Kidney capillary endothelial cell (primary cell): Measurements from ENCODE around the gene TYW1.
"Not testable (repeated sequence)": the region's sequence is repeated elsewhere in the genome, so short reads cannot be mapped to it uniquely, and the experiment has no call there.

Source experiments
- DNase-seq: peaks from one replicate; pipeline ENCODE4 v3.0.0-alpha.2; 2018; ENCODE audit warnings: low spot score

Gene TYW1

DNA sequence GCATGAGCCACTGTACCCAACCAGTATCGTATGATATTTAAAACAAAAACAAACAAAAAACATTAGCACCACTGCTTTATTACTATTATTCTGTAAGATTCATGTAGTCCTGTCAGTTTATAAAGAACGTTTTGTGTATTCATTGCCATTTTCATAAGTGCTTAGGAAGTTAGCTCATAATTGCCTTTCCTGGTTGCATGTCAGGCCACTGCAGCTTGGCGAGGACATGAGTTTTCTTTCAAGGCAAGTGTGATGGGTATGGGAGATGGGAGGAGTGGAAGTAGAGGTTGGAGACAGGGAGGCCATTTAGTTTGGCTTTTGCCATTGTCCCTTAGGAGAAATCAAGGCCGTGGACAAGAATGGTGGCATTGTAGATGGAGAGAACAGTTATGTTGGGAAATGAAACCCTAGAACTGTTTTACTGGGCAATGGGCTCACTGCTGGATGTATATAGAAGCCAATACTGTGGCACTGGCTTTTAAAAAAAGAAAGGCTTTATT is 48.9 kb downstream of the TYW1 start:
- DNase-seq = no peak

DNA sequence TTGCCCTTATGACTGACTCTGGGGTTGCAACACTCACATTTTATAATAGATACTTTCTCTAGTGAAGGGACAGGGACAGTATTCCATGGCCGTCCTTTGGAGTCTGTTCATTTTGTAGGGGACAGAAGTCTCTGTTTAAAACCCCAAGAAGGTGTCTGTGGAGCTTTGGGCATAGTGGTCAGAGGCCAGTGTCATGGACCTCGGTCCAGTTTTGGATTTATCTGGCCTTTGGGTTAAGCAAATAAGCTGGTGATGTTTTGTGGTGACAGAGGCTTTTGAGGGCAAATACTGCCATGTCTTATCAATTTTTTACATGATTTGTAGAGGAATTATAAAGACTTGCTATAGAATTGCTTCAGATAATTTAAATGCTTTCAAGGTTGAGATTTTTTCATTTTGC is 50.2 kb downstream of the TYW1 start:
- not testable (repeated sequence) for DNase-seq

DNA sequence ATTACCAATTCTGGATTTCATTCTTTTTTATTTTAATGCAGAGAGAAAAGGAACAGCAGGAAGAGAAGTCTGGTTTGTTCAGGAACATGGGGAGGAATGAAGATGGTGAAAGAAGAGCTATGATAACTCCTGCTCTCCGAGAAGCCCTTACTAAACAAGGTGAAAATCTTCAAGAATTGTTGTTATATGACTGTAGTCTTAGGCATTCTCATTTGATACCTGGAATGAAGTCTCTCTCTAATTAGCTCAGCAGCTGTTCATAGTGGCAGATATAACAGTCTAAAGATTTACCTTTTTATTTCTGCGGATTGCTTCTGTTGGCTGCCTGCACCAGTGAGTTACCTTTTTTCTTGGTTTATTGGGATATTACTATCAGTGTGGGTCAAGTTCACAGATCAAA is 53.3 kb downstream of the TYW1 start:
- DNase-seq = not testable (repeated sequence)

DNA sequence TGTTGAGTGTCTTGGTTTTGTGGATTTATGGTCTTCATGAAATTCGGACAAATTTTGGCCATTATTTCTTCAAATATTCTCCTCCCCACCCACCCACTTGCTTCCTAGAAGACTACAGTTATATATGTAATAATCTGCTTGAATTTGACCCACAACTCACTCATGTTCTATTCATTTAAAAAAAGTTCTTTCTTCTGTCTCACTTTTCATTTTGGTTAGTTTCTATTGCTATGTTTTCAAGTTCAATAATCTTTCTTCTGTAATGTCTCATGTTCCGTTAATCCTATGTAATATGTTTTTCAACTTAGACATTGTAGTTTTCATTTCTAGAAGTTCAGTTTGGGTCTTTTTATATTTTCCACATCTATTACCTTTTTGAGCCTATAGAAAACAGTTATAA is 55.5 kb downstream of the TYW1 start:
- DNase-seq = not testable (repeated sequence)

GRCh38 chr7:67056683-67057082 is 60.0 kb downstream of the TYW1 start:
- DNase-seq = no peak

DNA sequence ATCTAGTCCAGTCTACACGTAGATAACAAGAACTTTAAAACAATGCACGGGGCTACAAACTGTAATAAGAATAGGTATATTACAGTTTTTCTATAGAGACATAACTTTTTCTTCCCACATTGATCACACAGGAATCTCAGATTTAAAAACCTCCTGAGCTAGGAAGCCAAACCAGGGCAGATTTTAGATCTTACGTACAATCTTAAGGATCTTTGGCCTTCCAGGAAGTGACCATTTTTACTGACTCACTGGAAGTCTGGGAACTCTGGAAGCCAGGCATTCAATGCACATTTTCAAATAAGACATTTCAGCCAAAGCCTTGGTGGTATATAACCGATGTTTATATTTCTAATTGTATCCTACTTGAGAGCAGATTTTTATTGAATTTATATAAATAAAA is 64.7 kb downstream of the TYW1 start:
- DNase-seq = peak; percentile 19

DNA sequence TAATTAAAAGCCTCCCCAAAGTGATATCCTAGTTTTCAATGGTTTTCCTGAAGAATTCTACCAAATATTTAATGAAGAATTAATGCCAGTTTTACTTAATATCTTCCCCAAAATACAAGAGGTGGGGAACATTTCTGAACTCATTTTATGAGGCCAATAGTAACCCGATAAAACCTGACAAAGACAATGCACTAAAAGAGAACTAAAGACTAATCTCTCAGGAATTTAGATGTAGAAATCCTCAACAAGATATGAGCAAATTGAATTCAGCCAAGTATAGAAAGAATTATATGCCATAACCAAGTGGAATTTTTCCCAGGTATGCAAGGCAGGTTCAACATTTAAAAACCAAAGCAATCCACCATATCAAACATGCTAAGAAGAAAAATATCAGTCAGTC is 66.2 kb downstream of the TYW1 start:
- not testable (repeated sequence) for DNase-seq

GRCh38 chr7:67066950-67067622 is 70.5 kb downstream of the TYW1 start:
- DNase-seq = not testable (repeated sequence)

- DNase-seq = not testable (repeated sequence)
These were observed 79.5 kb downstream of the TYW1 start for GRCh38 chr7:67076120-67076519.

DNA sequence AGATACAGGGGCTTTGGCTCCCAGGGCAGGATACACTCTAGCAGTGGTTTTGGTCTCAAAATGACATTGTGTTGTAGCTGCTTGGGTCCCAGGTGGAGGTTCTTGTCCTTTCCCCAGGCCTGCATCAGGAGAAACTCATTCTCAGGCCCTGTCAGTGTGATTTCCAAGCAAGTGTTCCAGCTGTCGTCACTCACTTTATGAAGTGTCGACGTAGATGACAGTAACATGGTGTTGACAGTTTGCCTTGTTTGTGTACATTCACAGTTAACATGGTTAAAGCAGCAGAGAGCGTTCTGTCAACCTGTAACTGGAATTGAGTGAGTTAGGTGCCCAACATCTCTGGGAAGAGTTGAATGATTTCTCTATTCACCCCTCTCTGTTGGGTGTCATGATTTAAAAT is 86.2 kb downstream of the TYW1 start:
- DNase-seq = not testable (repeated sequence)

DNA sequence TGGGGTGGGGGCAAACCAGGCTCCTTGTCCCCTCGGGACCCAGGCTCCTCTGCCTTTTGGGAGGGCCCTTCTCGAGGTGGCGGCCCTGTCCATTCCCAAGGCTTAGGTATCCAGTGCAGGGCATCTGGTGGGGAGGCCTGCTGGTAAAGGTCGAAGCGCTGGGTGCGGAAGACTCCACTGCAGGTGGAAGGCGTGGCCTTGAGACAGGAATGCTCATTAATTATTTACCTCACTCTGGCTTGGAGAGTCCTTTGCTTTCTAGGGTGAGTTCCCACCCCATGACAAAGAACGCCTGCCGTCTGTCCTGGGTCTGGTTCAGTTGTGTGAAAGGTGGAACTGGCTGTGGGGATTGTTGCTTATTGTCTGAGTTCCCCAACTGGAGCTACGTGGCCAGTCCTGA is 92.6 kb downstream of the TYW1 start:
- DNase-seq = not testable (repeated sequence)

DNA sequence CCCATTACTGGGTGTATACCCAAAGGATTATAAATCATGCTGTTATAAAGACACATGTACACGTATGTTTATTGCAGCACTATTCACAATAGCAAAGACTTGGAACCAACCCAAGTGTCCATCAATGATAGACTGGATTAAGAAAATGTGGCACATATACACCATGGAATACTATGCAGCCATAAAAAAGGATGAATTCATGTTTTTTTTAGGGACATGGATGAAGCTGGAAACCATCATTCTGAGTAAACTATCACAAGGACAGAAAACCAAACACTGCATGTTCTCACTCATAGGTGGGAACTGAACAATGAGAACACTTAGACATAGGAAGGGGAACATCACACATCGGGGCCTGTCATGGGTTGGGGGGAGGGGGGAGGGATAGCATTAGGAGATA is 94.4 kb downstream of the TYW1 start:
- not testable (repeated sequence) for DNase-seq

DNA sequence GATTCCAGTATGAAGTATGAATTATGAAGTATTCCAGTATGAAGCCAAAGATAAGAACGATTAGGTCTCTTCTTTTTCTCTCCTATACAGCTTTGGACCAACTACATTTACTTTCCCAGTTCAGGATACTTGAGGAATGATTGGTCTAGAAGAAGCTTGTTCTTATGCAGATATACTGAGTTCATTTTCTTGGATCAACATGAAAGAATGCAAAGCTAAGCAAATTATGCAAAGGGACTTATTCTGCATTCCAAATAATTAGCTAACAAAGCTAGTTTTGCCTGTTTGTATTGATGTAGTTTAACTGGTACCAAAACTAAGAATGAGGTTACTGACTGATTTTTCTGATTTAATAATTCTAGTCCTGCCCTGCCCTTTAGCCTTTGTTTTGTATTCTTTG is 101.4 kb downstream of the TYW1 start:
- not testable (repeated sequence) for DNase-seq

GRCh38 chr7:67099406-67099805 is 102.8 kb downstream of the TYW1 start:
- DNase-seq = not testable (repeated sequence)

DNA sequence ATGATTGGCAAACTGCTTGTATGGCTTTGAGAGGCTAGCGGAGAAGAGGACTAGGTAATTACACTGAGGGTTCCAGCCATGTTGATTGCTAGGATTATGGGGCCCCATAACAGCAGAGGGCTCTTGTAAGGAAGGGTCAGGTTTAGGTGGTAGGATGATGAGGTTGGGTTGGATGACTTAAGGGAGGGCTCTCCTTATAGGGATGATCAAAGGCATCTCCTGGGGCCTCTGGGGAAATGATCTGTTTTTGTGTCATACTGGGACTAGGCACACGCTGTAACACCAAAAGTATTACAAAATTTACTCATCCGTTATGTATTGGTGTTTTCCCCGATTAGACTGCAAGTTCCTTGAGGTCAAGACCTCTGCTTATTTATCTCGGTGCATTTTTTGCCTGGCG is 103.4 kb downstream of the TYW1 start:
- DNase-seq = not testable (repeated sequence)

- DNase-seq = no peak
These were observed 104.3 kb downstream of the TYW1 start for GRCh38 chr7:67100956-67101361.

GRCh38 chr7:67104937-67105336 is 108.3 kb downstream of the TYW1 start:
- DNase-seq = not testable (repeated sequence)

DNA sequence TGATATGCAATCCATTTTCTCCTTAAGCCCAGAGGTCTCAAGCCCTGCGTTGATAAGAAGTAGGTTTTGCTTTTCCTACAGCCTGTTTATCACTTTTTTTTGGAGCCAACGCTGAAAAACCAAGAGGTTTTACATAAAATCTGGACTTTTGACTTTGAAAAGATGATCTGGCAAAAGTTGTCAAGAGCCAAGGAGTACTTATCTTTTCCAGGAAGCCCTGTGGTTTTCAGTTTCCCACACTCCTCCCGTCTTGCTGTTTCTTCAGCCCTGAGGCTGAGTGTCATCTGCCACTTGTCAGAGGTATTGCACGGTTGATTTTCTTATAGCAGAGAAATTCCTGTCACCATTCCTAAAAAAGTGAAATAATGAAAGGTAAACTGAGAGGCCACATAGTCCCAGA is 108.7 kb downstream of the TYW1 start:
- DNase-seq = no peak

- DNase-seq = not testable (repeated sequence)
These were observed 109.6 kb downstream of the TYW1 start for GRCh38 chr7:67106255-67106654.

DNA sequence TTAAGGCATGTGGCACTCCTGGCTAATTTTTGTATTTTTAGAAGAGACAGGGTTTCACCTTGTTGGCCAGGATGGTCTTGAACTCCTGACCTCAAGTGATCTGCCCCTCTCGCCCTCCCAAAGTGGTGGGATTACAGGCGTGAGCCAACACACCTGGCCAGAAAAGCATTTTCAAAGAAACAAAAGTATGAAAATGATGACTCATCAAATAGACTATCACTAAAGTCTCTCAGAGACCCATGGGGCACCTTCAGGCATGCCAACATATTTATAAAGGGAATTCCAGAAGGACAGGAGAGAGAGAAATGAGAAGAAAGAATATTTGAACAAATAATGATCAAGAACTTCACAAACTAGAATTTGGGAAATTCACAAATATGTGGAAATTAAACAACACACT is 114.7 kb downstream of the TYW1 start:
- not testable (repeated sequence) for DNase-seq

DNA sequence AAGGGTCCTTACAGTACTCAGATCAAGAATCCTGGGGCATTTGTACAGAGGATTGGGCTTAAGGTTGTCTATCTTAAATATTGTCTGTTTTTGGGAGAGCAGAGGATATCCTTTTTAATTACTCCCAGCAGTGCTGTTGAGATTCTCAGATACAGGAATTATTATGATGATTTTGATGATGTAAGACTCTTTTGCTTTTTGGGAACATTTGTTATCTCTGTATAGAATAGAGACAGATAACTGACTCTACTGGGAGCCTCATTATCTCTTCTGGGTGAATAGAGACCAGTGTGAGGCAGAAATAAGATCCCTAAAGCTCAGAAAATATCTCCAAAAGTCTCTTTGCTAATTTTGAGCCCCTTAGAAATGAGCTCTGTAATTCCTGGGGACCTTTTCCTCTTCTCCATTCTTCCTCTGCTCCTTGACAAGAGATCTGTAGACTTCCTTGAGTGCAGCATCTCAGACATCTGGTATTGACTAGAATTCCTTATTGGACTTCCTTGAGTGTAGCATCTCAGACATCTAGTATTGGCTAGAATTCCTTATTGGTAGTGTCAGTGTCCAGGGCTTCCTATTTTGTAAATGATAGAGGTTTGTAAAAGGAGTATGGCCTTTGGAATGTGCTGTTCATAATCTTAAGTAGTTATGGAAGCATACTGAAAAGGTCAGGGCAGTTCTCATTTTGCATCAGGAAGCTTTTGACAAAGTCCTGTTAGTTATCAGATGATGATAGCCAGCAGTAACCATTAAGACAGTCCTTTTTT is 118.0 kb downstream of the TYW1 start:
- not testable (repeated sequence) for DNase-seq

DNA sequence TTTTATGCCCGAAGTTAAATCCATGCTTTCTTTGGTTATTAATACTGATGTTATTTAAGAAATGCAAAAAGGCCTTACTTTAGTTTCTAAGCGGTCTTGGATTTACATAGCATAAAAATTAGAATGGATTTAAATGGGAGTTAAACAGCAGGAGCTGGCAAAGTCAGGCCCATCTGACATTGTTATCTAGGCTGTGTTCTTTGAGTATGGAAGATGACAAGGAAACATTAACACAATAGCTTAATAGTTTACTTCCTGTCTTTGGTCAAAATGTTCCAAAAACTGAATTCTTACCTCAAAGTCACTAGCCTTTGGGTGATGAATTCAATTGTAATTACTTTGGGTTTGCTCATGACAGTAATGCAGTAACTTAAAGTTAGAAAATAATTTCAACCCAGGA is 123.9 kb downstream of the TYW1 start:
- DNase-seq = not testable (repeated sequence)

- not testable (repeated sequence) for DNase-seq
These were observed 131.6 kb downstream of the TYW1 start for GRCh38 chr7:67128257-67128656.
